Ascending aorta (tissue), 2 donors: ENCODE measurements around the gene CALN1. TPM values are rescaled to one million over a fixed set of nuclear protein-coding genes. Genes with fewer than 3 reads are reported as not detected.

ENCODE experiments used
- DNase-seq, 2 donors: peaks; one replicate each; pipeline ENCODE4 v3.0.0-alpha.2; 2019; ENCODE audit warnings: low spot score in 2 of 2
- H3K27ac ChIP-seq, 2 donors: fragments of 200-600 bp; sonication (generic); one replicate each; pipeline ENCODE4 v1.5.1; 2016 to 2017; ENCODE audit warnings: mild to moderate bottlenecking in 1 of 2
- H3K27me3 ChIP-seq: fragments of 200-600 bp; sonication (generic); one replicate; pipeline ENCODE4 v1.5.1; 2017
- H3K36me3 ChIP-seq, 2 donors: fragments of 200-600 bp; sonication (generic); one replicate each; pipeline ENCODE4 v1.5.1; 2016
- H3K4me1 ChIP-seq, 2 donors: fragments of 200-600 bp; sonication (generic); one replicate each; pipeline ENCODE4 v1.5.1; 2016 to 2017; ENCODE audit warnings: mild to moderate bottlenecking in 1 of 2
- H3K4me3 ChIP-seq, 2 donors: fragments of 200-600 bp; sonication (generic); one replicate each; pipeline ENCODE4 v1.5.1; 2016 to 2017; ENCODE audit warnings: mild to moderate bottlenecking in 1 of 2
- H3K9me3 ChIP-seq, 2 donors: fragments of 200-600 bp; sonication (generic); one replicate each; pipeline ENCODE4 v1.5.1; 2016
- CTCF ChIP-seq, 3 experiments: fragments of 200-600 bp in 2 of 3; fragments of 450-650 bp in 1 of 3; sonication (generic) in 2 of 3; IDR thresholded peaks; one replicate each; pipeline ENCODE4 v1.5.1; 2016 to 2019; ENCODE audit warnings: antibody characterized with exemption in 3 of 3, mild to moderate bottlenecking in 1 of 3, moderate library complexity in 1 of 3
- intact Hi-C: fragments of 100-400 bp; cut with DNase I; formaldehyde crosslinking; loops from one replicate; pipeline ENCODE4 v1.15.1; 2023
- total RNA-seq: library from RNA; depleted of rRNA; stranded (reverse); fragments of >200 nt; gene quantifications from one replicate; pipeline ENCODE4 v1.1.0, GENCODE V29; 2016

Gene CALN1
- total RNA-seq, 1 donor from 2014 or later, result 1.2 TPM

DNA sequence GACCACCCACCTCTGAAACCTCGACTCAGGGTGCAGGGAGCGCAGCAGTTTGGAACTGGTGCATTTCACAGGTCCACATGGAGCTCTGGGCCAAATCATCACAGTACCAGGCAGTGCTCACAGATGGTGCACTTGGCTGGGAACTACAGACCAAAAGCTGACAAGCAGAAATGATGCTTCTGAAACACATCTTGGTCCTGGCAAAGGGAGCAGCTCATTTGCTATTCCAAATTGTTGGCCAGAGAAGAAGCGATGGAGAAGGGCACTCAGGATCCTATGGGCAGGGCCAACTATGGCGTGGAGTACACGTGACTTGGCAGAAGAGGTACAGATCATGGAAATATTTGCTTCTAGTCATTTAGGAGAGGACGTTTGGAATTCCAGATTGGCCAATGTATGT is 383.9 kb downstream of the CALN1 start:
- H3K27ac ChIP-seq, result no peak overlapping the region
- H3K4me1 ChIP-seq, result no peaks in the 10 kb centered on the region
- no peaks in the 10 kb centered on the region for H3K27me3 ChIP-seq
- H3K9me3 ChIP-seq, result no peaks in the 10 kb centered on the region
- TF ChIP-seq CTCF (IDR thresholded peaks at IDR 0.05), result no peak
- no peaks in the 10 kb centered on the region for H3K36me3 ChIP-seq
- H3K4me3 ChIP-seq, result no peak overlapping the region
- intact Hi-C loops, result no loop called here
- DNase-seq, result no peak

DNA sequence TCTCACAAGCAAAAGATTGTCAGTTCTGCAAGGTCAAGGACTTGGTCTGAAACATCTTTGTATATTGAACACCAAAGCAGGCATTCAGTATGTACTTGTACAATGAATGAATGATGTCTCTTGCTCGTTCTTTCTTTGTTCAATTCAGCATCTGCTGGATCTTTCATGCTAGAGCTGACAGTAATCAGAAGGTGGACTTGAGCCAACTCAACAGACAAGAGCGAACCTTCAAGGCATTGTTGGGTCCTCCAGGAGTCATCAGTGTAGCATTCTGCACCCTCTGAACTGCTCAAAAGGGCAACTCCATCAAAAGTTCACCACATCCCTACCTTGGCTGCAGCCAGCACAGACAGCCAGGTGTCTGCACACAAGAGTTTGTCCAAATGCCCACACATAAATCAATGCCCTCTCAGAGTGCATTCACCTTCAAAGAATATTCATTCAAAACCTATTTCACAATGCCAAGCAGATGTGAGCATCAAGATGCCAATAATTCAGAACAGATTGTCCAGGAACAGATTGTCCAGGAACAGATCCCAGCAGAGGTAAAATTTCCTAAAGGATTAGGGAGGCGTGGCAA is 386.7 kb downstream of the CALN1 start:
- no peak overlapping the region for H3K4me3 ChIP-seq
- H3K36me3 ChIP-seq, result no peaks in the 10 kb centered on the region
- intact Hi-C loops, result no loop called here
- DNase-seq, result no peak
- H3K27ac ChIP-seq, result no peak overlapping the region
- H3K4me1 ChIP-seq, result no peaks in the 10 kb centered on the region
- no peaks in the 10 kb centered on the region for H3K27me3 ChIP-seq
- no peak for TF ChIP-seq CTCF (IDR thresholded peaks at IDR 0.05)
- no peaks in the 10 kb centered on the region for H3K9me3 ChIP-seq

DNA sequence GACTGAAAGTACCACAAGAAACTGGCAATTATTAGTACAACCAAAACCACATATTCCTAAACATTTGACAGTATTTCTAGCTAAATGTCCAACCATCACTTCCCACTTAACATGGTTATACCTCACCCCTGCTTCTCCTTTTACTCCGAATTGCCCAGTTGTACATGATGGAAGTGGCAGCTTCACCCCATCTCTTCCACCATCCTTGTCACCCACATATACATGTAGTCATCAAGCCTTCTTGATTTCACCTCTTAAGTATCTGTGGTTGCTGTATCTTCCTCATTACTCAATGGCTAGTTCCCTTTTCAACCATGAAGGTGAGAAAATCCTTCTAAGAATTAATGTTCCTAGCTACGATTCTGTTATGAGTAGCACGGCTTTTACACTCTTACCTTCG is 388.2 kb downstream of the CALN1 start:
- H3K27me3 ChIP-seq, result no peaks in the 10 kb centered on the region
- no peak overlapping the region for H3K27ac ChIP-seq
- no peaks in the 10 kb centered on the region for H3K9me3 ChIP-seq
- H3K36me3 ChIP-seq, result no peaks in the 10 kb centered on the region
- H3K4me1 ChIP-seq, result no peaks in the 10 kb centered on the region
- intact Hi-C loops, result no loop called here
- TF ChIP-seq CTCF (IDR thresholded peaks at IDR 0.05), result no peak
- no peak overlapping the region for H3K4me3 ChIP-seq
- DNase-seq, result no peak

DNA sequence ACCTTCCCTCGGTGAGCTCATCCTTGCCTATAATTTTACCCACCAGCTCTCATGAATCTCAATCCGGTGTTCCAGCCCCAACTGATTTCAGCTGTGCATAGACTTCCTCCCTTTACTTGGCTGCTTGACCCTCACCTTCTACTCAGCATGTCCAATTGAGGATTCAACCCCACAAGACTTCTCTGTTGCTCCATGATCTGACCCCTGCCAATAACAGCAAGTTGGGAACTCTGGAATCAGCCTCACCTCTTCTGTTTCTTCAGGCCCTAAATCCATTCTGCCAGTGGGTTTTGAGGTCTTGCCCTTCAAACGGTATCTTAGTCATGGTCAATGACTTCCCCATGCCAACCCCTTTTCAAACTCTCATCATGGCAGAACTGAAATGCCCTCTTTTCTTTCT is 390.4 kb downstream of the CALN1 start:
- Histone ChIP-seq H3K27ac (no peak overlapping the region), H3K27me3 (no peaks in the 10 kb centered on the region), H3K4me1 (no peaks in the 10 kb centered on the region), H3K4me3 (no peak overlapping the region), H3K36me3 (no peaks in the 10 kb centered on the region), H3K9me3 (no peaks in the 10 kb centered on the region)
- no peak for DNase-seq
- no peak for TF ChIP-seq CTCF (IDR thresholded peaks at IDR 0.05)
- intact Hi-C loops, result no loop called here

GRCh38 chr7:72020311-72020710 is 391.8 kb downstream of the CALN1 start:
- H3K4me3 ChIP-seq, result no peak overlapping the region
- intact Hi-C loops, result no loop called here
- no peak for TF ChIP-seq CTCF (IDR thresholded peaks at IDR 0.05)
- H3K36me3 ChIP-seq, result no peaks in the 10 kb centered on the region
- DNase-seq, result no peak
- H3K27ac ChIP-seq, result no peak overlapping the region
- no peaks in the 10 kb centered on the region for H3K27me3 ChIP-seq
- no peaks in the 10 kb centered on the region for H3K9me3 ChIP-seq
- H3K4me1 ChIP-seq, result no peaks in the 10 kb centered on the region

DNA sequence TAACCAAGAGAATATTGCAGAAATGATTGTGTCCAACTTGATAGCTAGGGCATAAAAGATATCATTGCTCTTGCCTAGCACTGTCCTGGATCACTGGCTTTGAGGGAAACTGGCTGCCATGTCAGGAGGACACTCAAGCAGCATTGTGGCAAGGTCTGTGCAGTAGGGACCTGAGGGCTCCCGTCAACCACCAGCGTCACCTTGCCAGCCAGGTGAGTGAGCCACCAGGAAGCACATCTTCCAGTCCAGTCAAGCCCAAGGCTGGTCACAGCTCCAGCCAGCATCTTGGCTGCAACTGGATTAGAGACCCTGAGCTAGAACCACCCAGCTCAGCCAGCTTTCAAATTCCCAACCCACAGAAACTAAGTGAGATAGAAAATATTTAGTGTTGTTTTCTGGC is 392.7 kb downstream of the CALN1 start:
- Histone ChIP-seq H3K27ac (no peak overlapping the region), H3K9me3 (no peaks in the 10 kb centered on the region), H3K36me3 (no peaks in the 10 kb centered on the region), H3K4me3 (no peak overlapping the region), H3K4me1 (no peaks in the 10 kb centered on the region), H3K27me3 (no peaks in the 10 kb centered on the region)
- intact Hi-C loops, result no loop called here
- no peak for DNase-seq
- TF ChIP-seq CTCF (IDR thresholded peaks at IDR 0.05), result no peak
